Esophagus mucosa (tissue), 1 donor: ENCODE data around the gene CLEC2B. TPM values are rescaled to one million over a fixed set of nuclear protein-coding genes. Genes with fewer than 3 reads are reported as not detected.

Experiments
- ATAC-seq: fragments of 200-7000 bp; cut with Tn5 transposase; one replicate; pipeline ENCODE4 v1.9.1; 2020
- total RNA-seq: library from RNA; stranded (reverse); gene quantifications from one replicate; pipeline ENCODE4 v1.2.4, GENCODE V29; 2023
- donor health status: DM: yes; HTN: yes; CAD: no.

Gene CLEC2B
- total RNA-seq, 1 donor from 2014 or later: 13.0 TPM

DNA sequence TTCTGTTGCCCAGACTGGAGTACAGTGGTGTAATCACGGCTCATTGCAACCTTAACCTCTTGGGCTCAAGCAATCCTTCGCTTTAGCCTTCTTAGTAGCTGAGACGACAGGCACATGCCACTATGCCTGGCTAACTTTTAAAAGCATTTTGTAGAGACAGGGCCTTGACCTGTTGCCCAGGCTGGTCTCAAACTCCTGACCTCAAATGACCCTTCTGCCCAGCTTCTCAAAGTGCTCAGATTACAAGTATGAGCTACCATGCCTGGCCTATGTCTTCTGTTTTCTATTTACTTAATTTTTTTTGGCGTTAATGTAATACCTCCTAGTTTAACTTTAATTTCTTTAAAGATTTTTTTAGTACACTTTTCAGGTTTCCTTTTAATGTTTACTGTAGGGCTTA is 62.4 kb downstream of the CLEC2B start:
- ATAC-seq: no peak

DNA sequence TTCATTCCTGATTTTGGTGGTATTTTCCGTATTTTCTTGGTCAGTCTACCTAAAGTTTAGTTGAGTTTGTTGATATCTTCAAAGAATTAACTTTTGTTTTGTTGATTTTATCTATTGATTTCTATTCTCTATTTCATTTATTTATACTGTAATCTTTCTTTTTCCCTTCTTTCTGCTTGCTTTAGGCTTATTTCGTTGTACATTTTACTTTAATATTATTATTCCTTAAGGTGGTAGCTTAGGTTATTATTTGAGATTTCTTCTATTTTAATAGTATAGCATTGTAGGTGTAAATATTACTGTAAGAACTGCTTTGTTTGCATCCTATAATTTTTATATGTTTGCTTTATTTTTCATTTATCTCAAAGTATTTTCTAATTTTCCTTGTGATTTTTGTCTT is 63.3 kb downstream of the CLEC2B start:
- no peak for ATAC-seq

Other genes starting within 250 kb of the CLEC2B start
- 3.7 TPM for gene CLEC2D, start 199.6 kb downstream of the CLEC2B start, total RNA-seq
- gene CLECL1, start 136.3 kb downstream of the CLEC2B start, total RNA-seq: not detected
- 0.68 TPM for gene CD69, start 108.5 kb downstream of the CLEC2B start, total RNA-seq
- 0.36 TPM for gene KLRF1, start 41.9 kb downstream of the CLEC2B start, total RNA-seq
- gene KLRF2, start 12.1 kb upstream of the CLEC2B start, total RNA-seq: not detected
- not detected for gene CLEC2A, start 63.0 kb upstream of the CLEC2B start, total RNA-seq
- gene CLEC12A, start 102.1 kb upstream of the CLEC2B start, total RNA-seq: 0.36 TPM
- gene CLEC1B, start 129.8 kb upstream of the CLEC2B start, total RNA-seq: not detected
- not detected for gene CLEC12B, start 141.3 kb upstream of the CLEC2B start, total RNA-seq
- not detected for gene CLEC9A, start 161.3 kb upstream of the CLEC2B start, total RNA-seq
- 0.68 TPM for gene CLEC1A, start 229.6 kb upstream of the CLEC2B start, total RNA-seq